GM18861 (cell line): ENCODE data around the gene ACSS3.
"Not testable (repeated sequence)": the region's sequence is repeated elsewhere in the genome, so short reads cannot be mapped to it uniquely, and the experiment has no call there.

Source experiments
- ATAC-seq: cut with Tn5 transposase; IDR thresholded peaks from one replicate; pipeline ENCODE4 v1.9.1; 2021; ENCODE audit not compliant: unreplicated experiment

Gene ACSS3, protein sequence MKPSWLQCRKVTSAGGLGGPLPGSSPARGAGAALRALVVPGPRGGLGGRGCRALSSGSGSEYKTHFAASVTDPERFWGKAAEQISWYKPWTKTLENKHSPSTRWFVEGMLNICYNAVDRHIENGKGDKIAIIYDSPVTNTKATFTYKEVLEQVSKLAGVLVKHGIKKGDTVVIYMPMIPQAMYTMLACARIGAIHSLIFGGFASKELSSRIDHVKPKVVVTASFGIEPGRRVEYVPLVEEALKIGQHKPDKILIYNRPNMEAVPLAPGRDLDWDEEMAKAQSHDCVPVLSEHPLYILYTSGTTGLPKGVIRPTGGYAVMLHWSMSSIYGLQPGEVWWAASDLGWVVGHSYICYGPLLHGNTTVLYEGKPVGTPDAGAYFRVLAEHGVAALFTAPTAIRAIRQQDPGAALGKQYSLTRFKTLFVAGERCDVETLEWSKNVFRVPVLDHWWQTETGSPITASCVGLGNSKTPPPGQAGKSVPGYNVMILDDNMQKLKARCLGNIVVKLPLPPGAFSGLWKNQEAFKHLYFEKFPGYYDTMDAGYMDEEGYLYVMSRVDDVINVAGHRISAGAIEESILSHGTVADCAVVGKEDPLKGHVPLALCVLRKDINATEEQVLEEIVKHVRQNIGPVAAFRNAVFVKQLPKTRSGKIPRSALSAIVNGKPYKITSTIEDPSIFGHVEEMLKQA

DNA sequence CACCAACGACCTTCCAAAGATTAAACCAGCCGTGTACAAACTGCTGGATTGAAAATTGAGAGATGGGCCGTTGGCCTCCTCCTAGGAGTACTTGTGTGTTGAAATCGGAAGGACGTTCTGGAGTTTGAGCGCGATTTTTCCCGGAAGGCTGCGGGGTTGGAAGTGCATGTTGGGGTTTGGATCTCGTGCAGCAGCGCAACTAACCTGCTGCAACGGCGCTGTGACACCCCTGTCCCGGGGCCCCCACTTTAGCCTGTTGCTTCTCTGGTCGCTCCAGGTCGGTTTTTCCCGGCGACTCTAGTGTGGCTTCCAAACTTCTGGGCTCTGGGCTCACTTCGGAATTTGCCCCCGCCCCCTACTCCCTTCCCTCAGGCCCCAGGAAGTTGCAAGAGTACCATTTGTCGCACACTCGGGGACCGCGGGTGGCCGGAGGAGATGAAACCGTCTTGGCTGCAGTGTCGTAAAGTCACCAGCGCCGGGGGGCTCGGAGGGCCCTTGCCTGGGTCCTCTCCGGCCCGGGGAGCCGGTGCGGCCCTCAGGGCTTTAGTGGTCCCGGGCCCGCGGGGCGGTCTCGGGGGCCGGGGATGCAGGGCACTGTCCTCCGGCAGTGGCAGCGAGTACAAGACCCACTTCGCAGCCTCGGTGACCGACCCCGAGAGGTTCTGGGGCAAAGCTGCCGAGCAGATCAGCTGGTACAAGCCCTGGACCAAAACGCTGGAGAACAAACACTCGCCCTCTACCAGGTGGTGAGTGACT lies at the start of gene ACSS3:
Gene ACSS3, plus strand, starts transcription at position 394 of the 756 bp plus-strand sequence. Its CDS starts 42 bp downstream, at position 436.
- no peak for ATAC-seq

DNA sequence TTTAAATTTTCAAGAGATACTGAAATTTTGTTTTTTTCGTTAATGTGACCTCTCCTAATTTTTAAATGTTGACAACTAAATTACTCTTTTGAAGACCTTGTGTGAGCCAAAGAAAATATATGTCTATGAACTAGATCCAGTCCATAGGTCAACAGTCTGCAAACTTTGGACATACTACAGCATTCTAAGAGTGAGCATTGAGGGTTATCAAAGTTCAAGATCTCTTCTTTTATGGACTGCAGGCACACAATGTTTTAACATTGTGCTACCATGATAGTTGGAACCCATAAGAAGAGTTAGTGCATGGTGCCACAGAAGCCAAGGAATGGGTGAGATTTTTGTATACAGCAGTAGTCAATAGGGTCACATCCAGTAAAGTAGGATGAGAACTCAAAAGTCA lies 43.0 kb upstream of the ACSS3 start:
- no peak for ATAC-seq

DNA sequence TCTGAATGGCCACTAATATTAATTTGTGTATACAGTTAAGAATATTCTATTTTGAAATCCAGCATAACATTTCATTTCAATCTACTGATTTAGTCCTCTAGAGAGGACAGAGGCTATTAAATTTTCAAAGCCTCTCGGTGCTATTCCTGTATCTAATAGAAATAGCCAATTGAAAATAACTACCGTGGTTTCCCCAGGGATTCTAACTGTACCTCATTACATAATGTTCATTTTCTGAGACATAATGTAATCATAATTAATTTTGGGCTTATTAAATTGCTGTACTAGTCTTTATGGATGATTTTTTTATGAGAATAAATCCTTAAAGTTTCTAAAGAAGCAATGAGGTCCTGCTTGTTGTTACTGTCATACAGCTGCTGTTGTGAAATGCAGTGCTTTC lies 38.6 kb upstream of the ACSS3 start:
- no peak for ATAC-seq

DNA sequence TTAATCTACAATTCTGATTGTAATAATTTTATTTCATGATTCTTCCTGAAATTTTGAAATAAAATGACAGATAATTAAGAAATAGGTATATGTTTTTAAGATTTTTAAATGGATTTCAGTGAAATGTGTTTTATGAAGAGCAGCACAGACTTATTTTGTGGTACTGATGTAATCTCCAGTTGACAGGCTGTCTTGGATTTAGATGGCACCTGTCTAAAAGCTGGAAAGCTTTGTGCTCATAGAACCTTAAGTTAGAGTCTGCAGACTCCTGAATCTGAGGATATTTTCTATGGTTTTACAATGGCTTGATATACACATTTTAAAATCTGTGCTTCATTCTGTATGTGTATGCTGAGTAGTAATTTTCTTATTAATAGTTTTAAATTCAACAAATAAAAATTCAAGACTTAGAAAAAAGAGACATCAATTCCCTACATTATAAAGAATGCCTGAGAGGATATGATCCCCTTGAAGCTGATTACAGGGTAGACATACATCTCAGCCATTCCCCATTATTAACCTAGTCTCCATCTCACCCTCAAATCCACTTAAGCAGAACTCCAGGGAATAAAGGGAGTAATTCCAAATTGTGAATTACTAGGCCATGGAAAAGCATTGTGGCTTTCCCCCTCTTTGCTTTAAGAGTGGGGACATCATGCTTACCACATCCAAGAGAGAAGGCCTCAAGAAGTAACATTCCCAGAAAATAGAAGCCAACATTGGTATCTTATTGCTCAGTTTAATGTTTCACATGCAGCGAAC lies 33.7 kb upstream of the ACSS3 start:
- ATAC-seq, result no peak

DNA sequence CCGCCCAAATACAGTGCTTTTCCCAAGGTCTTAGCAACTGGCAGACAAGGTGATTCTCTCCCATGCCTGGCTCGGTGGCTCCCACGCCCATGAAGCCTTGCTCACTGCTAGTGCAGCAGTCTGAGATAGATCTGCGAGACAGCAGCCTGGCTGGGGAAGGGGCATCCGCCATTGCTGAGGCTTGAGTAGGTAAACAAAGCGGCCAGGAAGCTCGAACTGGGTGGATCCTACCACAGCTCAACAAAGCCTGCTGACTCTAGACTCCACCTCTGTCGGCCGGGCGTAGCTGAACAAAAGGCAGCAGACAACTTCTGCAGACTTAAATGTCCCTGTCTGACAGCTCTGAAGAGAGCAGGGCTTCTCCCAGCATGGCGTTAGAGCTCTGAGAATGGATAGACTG lies 12.9 kb upstream of the ACSS3 start:
- ATAC-seq, result not testable (repeated sequence)

DNA sequence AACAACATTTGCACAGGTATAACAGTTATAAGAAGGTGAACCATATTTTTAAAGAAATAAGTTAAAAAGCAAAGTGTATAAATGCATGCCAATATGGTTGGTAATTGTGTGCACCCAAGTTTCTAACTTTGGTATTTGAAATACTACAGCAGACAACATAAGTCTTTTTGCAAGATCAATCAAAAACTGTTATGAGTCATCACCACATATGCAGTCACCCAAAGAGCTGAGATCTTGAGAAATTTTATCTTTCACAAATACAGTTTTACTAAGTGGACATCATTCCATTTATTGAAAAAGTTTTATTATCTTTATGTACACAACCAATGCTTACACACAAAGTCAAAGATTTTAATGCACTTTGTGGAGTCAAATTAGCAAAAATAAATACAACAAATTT lies 7.0 kb upstream of the ACSS3 start:
- no peak for ATAC-seq

DNA sequence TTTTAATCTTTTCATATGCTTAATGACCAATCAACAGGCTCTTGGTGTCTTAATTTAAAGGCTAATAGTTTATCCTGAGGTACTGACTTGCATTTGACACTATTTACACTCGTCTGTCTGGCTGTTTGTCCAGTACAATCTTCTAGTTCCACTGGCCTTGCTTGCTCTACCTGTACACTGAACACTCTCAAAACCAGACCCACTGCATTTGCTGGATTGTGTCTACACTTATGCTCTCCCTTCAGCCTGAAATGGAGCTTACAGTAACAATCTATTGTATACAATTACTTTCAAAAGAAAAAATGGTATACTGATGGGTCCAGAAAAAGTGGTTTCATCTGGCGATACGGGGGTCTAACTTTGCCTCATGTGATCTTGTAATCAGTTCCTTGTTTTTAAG lies 2.3 kb upstream of the ACSS3 start:
- ATAC-seq, result no peak

DNA sequence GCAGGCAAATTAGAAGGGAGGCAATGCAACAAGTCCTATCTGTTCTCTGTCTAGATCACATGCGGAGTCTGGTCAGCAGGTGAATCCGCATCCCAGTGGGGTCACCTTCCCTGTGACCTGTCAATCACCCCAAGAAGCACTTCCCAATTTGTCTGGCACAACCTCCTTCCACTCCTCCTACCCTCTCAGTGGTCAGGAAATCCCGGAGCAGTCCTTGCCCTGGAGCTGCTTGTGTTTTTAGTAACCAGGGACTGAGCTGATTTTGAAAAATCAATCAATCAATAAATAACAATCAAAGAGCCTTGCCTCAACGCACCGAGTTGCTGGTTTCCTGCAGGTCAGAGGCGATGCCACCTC lies 572 bp upstream of the ACSS3 start:
- no peak for ATAC-seq

DNA sequence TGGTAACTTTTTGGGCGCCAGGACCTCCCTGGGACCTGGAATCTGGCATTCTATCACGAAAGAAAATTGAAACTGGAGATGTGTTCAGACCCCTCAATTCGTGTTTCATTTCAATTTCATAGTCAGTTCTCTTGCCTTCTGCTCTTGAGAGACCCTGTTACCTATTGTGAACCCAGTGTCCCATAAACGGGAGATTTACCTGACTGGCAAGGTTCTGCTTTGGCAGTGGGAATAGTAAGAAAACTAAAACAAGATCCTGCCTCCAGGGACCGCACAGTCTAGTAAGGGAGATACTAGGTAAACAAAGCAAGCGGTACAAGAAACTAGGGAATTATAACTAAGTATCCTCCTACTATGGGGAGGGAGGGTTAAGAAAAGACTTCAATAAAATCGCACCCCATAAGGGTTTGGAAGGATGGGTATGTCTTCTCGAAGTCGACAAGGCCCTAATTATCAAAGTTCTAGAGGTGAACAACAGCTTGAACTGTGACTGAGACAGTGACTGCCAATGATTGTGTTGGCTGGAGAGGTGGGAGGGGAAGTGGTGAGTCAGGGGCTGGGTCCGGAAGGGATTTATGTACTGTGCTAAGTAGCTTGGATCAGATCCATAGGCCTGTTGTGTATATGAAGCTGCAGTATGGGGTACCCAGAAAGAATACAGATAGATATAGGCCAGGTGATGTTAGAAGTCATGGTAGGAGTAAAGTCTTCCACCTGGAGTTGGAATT lies 754 bp downstream of the ACSS3 start:
- ATAC-seq, result no peak

DNA sequence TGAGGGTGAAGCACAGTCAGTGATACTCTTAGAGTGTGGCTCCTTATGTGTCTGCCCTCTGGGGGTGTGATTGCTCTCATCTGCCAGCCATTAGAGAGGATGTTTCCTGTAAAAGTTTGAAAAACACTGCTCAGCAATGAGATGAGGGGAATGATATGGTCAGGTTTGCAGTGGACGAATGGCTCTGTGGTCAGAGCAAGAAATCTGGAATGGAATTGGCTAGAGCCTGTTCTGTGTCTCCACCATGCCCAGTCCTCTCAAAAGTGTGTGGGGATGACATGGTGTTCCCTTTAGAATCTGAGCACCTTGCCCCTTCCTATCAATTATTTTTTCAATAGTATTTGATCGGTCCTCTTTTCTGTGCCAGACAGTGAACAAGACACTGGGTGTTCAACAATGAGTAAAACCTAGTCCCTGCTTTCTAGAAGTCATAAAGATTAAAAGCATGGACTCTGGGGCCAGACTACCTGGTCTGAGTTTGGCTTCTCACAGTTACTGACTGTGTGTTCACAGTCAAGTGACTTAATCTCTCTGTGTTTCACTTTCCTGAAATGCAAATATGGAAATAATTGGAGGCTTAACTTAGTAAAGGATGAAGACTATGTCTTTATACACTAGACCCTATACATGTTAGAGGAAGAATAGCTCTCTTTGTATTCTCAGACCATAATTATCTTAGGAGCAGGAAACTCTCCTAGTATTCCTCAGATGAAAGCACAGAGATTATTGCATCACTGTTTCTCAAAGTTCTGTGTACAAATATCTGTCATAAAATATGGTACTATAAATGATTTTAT lies 1.6 kb downstream of the ACSS3 start:
- no peak for ATAC-seq

DNA sequence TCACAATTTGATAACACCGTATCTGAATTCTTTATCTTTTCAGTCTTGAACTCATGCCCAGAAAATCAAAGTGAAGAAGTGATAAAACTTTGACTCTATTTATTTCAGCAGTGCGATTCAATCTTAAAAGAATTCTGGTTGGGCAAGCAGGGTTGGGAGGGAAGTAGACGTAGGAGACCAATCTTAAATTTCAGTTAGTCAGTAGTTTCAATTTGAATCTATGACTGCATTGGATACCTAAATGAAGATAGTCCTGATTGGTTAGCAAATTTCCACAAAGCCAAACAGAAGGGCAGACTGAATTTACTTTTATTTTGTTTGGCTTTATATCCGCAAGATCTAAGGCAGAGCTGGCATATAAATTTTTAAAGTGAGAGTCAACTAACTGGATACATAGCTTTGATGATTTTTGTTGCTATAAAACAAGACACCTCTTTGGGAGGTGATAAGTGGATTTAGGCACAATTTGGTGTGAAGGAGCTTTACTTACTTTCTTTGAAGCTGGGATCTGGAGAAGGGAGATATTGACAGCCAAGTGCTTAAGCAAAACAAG lies 2.6 kb downstream of the ACSS3 start:
- no peak for ATAC-seq

DNA sequence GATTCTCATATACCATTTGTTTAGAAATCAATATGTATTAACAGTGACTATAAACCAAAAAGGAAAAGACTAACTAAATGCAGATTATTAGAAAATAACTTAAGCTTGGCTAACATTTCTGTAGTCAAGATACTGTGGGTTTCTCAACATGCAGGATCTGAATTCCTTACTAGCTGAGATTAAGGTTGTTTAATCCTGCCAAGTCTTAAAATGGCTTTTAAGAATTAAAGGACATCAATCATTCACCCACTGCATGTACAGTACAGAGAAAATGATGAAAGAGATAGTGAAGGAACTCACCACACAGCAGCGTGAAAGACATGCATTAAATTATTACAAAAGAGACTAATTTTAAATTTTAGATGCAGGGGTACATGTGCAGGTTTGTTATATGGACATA lies 3.8 kb downstream of the ACSS3 start:
- ATAC-seq, result no peak

DNA sequence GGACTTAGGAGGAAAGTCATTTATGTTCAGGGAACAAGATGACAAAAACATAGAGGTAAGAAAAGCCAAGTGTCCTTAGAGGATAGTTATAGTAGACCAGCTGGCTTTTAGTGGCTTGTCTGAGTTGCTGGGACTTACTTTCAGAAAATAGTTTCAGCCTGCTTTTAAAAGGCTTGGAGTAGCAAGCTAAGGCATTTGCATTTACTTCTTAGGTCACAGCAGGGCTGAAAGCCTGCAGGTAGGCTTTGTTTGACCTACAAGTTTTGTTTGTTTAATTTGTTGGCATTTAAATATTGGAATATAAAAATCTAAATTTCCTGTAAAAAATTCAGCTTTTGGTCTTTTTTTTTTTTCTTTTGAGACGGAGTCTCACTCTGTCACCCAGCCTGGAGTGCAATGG lies 5.1 kb downstream of the ACSS3 start:
- no peak for ATAC-seq

DNA sequence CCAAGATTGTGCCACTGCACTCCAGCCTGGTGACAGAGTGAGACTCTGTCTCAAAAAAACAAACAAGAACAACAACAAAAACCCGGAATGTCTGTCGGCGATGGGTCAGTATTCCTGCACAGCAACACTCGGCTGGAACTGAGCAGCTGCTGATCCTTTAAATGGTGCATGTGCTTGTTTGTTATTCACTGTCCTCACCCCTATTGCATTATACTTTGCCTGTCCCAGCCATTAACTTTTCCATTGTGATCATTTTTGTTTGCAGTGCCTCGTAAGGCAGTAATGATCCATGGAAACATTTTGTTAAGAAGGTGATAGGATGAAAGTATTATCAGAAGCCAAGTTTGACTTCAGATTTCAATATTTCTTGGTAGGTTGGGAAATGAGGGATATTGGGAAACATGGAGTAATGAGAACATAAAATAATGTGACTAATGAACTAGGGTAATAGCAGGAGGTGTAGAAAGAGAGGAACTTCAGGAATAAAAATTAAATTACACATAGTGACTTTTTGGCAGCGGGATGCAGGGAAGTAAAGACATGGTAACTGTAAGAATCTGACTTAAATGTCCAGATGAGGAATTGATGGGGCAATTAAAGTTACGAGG lies 6.1 kb downstream of the ACSS3 start:
- no peak for ATAC-seq

DNA sequence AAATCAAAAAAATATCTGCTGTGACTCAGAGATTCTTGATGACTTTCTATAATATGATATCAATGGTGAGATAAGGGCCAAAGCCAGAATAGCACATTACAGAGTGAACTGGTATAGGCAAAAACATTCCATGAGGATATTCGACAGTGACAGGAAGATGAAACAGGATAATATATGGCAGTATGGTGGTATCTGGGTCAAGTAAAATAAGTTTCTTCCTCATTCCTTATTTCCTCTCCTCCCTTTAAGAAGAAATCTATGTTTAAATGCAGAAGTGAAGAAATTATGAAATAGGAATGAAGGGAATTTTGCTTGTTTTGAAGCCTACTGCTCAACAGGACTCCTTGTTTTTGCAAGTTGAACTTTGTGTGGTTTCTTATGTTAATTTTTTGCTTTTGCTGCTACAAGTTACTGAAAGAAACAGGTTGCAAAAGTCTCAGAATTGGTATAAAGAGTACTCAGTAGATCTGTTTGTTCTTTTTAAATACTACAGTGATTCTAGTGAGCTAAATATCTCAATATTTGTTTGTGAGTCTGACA lies 7.0 kb downstream of the ACSS3 start:
- ATAC-seq, result no peak

DNA sequence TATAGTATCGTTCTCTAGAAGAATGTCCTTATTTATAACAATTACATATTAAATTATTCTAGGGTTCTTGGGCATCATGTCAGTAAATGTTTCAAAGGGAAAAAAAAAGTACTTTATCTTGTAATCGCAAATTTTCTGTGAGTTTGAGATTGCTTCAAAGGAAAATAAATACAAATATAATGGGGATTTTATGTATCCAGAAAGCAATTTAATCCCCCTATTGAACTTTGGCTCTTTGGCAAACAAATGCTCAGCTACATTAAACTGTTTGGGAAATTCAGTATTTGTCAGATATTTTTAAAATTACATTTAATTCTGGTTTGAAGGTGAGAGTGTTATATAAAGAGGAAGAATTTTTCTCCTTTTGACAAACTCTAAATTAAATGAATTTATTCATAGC lies 8.0 kb downstream of the ACSS3 start:
- ATAC-seq, result no peak

DNA sequence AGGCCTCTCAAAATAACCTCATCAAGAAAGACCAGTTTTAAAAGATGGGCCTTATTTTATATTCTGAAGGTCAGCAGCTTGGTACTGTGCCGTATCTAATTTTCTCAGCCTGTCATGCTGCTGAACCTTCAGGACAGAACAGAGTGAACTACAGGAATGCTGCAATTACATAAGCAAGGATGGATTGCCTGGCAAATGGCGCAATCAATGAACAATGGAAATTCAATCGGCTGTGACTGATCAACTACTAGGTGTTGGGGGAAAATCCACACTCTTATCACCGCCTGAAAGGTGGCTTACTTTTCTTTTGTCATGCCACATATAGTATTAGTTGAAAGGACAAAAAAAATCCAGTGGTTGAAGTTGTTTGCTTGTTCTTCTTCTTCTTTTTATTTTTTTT lies 8.5 kb downstream of the ACSS3 start:
- no peak for ATAC-seq

DNA sequence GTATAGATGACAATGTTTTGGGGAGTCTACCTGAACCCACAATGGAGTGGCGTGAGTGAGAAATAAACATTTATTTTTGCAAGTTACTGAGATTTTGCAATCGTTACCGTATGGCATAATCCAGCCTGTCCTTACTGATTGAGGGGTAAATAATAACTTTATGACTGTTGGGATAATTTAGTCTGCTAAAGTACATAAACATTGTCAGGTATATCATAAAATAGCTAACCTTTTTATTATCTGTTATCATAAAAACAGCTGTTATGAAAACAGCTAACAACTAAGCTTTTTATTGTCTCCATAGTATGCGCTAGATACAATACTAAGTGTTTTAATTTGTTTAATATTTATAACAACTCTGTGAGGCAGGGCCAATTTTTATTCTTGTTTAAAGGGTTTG lies 10.3 kb downstream of the ACSS3 start:
- no peak for ATAC-seq

DNA sequence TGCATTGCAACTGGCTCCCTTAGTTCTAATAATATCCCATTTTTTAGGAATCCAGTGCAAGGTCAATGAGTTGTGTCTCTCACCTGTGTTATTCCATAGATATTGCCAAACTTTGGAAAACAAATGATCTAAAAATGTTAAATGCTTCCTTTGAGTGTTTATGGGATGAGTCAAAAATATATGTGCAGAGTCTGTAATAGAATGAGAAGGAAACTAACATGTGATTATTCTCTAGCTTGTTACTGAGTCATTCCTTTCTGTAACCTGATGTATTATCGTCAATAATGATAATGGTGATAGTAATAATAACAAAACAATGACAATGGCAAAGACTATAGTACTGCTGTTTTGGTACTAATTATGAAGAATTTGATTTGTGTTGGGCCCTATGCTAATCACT lies 11.5 kb downstream of the ACSS3 start:
- no peak for ATAC-seq
